Motor neuron (in vitro differentiated cells): ENCODE results near the gene ARFIP1. TPM values are rescaled to one million over a fixed set of nuclear protein-coding genes. Genes with fewer than 3 reads are reported as not detected.
"Not testable (repeated sequence)": the region's sequence is repeated elsewhere in the genome, so short reads cannot be mapped to it uniquely, and the experiment has no call there.

Source experiments
- ATAC-seq, 8 experiments: fragments of 200-7000 bp; cut with Tn5 transposase; replicated peaks in 6 of 8; 2 replicates each; pipeline ENCODE4 v1.8.0; 2021; ENCODE audit warnings: mild to moderate bottlenecking in 8 of 8, moderate library complexity in 8 of 8
- H3K27ac ChIP-seq, 2 donors: fragments of 250-450 bp; sonication (Bioruptor Pico); 2 replicates each; pipeline ENCODE4 v1.9.0; 2021; ENCODE audit warnings: antibody characterized with exemption in 2 of 2, mild to moderate bottlenecking in 2 of 2, moderate library complexity in 1 of 2
- H3K4me1 ChIP-seq, 2 donors: fragments of 250-450 bp; sonication (Bioruptor Pico); replicated peaks in 1 of 2; 2 replicates each; pipeline ENCODE4 v1.6.1; 2021; ENCODE audit warnings: antibody characterized with exemption in 2 of 2, mild to moderate bottlenecking in 2 of 2, moderate library complexity in 1 of 2
- H3K4me3 ChIP-seq, 5 donors: fragments of 250-450 bp; sonication (Bioruptor Pico); 2 replicates each; pipeline ENCODE4 v1.9.0; 2021; ENCODE audit warnings: antibody characterized with exemption in 5 of 5, mild to moderate bottlenecking in 5 of 5, moderate library complexity in 4 of 5
- WGBS, 10 experiments: fragments of 450-650 bp; shearing (Covaris generic); methylation state at CpG; one replicate each; pipeline ENCODE4 v1.0.0; 2022; 5-methylcytosine and 5-hydroxymethylcytosine counted together
- in situ Hi-C, 9 experiments: fragments of 400-800 bp; cut with MboI; loops; one replicate each; pipeline ENCODE4 v1.15.0; 2021; ENCODE audit warnings: low sequenced_read_pairs in 9 of 9, low pct_unique_long_range_greater_than_20kb in 2 of 9; ENCODE audit not compliant: unreplicated experiment in 9 of 9
- total RNA-seq, 8 experiments: library from RNA; unstranded; fragments of 300-600 nt; gene quantifications; 2 replicates each; pipeline versions ENCODE4 v1.2.3 to v1.2.4, GENCODE V29; 2022

ARFIP1 gene
- total RNA-seq, 8 experiments from 2014 or later = 20.6 to 41.9 (median 29.7) TPM

GRCh38 chr4:152856960-152857359 is 77.2 kb downstream of the ARFIP1 start:
- WGBS, 10 experiments = 63 to 97% (median 88%) methylated on average over 2 to 4 of the region's 4 CpGs
- H3K4me1 ChIP-seq = no peaks in the 10 kb centered on the region
- no peak overlapping the region for H3K4me3 ChIP-seq
- in situ Hi-C loops = no loop called here
- H3K27ac ChIP-seq = no peak overlapping the region
- ATAC-seq = no peak

- in situ Hi-C loops = no loop called here
- Histone ChIP-seq H3K4me1 (no peaks in the 10 kb centered on the region), H3K4me3 (no peak overlapping the region), H3K27ac (no peak overlapping the region)
- 80 to 100% (median 99%) methylated on average over 1 to 6 of the region's 6 CpGs; no CpG with 5 or more reads in 2 of the 10 experiments for WGBS, 10 experiments
- ATAC-seq = no peak
Observed at GRCh38 chr4:152858934-152859333, 79.2 kb downstream of the ARFIP1 start.

- no peak overlapping the region for H3K27ac ChIP-seq
- in situ Hi-C loops = no loop called here
- H3K4me1 ChIP-seq = no peaks in the 10 kb centered on the region
- ATAC-seq = peak in 3 of 8 experiments; percentile 65 to 80 (median 75)
- no peak overlapping the region for H3K4me3 ChIP-seq
Observed at GRCh38 chr4:152860046-152860445, 80.3 kb downstream of the ARFIP1 start.

GRCh38 chr4:152862608-152863007 is 82.9 kb downstream of the ARFIP1 start:
- in situ Hi-C loops = no loop called here
- Histone ChIP-seq H3K4me1 (no peaks in the 10 kb centered on the region), H3K27ac (no peak overlapping the region), H3K4me3 (no peak overlapping the region)
- ATAC-seq = peak in 2 of 8 experiments; percentile 60 to 68
- 83 to 100% (median 100%) methylated on average over 1 of the region's 1 CpG; no CpG with 5 or more reads in 2 of the 10 experiments for WGBS, 10 experiments

- no peak overlapping the region for H3K27ac ChIP-seq
- no peaks in the 10 kb centered on the region for H3K4me1 ChIP-seq
- ATAC-seq = no peak
- in situ Hi-C loops = no loop called here
- no peak overlapping the region for H3K4me3 ChIP-seq
- WGBS, 10 experiments = 43 to 100% (median 95%) methylated on average over 1 to 2 of the region's 2 CpGs
Observed at GRCh38 chr4:152864361-152864760, 84.6 kb downstream of the ARFIP1 start.

- in situ Hi-C loops, H3K4me1 ChIP-seq, ATAC-seq, H3K27ac ChIP-seq, H3K4me3 ChIP-seq: not testable (repeated sequence)
- WGBS, 10 experiments = no CpG with 5 or more reads among the region's 44 CpGs
Observed at GRCh38 chr4:152866432-152866993, 86.8 kb downstream of the ARFIP1 start.

GRCh38 chr4:152870606-152871005 is 90.9 kb downstream of the ARFIP1 start:
- no peak for ATAC-seq
- 63 to 100% (median 71%) methylated on average over 1 to 2 of the region's 2 CpGs; no CpG with 5 or more reads in 3 of the 10 experiments for WGBS, 10 experiments
- Histone ChIP-seq H3K27ac (no peak overlapping the region), H3K4me3 (no peak overlapping the region), H3K4me1 (no peaks in the 10 kb centered on the region)
- in situ Hi-C loops = no loop called here

GRCh38 chr4:152875261-152875660 is 95.5 kb downstream of the ARFIP1 start:
- in situ Hi-C loops = no loop called here
- no peak for ATAC-seq
- Histone ChIP-seq H3K27ac (no peak overlapping the region), H3K4me3 (no peak overlapping the region), H3K4me1 (no peaks in the 10 kb centered on the region)

- WGBS, 10 experiments = 86 to 100% (median 100%) methylated on average over 1 of the region's 1 CpG; no CpG with 5 or more reads in 3 of the 10 experiments
- Histone ChIP-seq H3K4me3 (no peak overlapping the region), H3K4me1 (no peaks in the 10 kb centered on the region), H3K27ac (no peak overlapping the region)
- in situ Hi-C loops = no loop called here
- ATAC-seq = peak in 2 of 8 experiments; percentile 27 to 36
Observed at GRCh38 chr4:152877868-152878267, 98.1 kb downstream of the ARFIP1 start.

- WGBS, 10 experiments = 96 to 100% (median 100%) methylated on average over 1 to 2 of the region's 2 CpGs; no CpG with 5 or more reads in 5 of the 10 experiments
- in situ Hi-C loops = no loop called here
Observed at GRCh38 chr4:152880263-152880662, 100.5 kb downstream of the ARFIP1 start.

GRCh38 chr4:152881974-152882373 is 102.2 kb downstream of the ARFIP1 start:
- Histone ChIP-seq H3K27ac (no peak overlapping the region), H3K4me1 (peaks cover 4 to 14% of the 10 kb centered on the region in 2 donors), H3K4me3 (no peak overlapping the region)
- WGBS, 10 experiments = 100% methylated on average over 1 of the region's 1 CpG; no CpG with 5 or more reads in 1 of the 10 experiments
- in situ Hi-C loops = no loop called here
- ATAC-seq = no peak

More at GRCh38 chr4:152880263-152880662, 100.5 kb downstream of the ARFIP1 start:
- H3K4me3 ChIP-seq = no peak overlapping the region
- peaks cover 0 to 4% of the 10 kb centered on the region in 2 donors for H3K4me1 ChIP-seq
- no peak for ATAC-seq
- H3K27ac ChIP-seq = no peak overlapping the region

GRCh38 chr4:152885185-152885584 is 105.4 kb downstream of the ARFIP1 start:
- Histone ChIP-seq H3K27ac (no peak overlapping the region), H3K4me3 (no peak overlapping the region), H3K4me1 (peaks cover 4 to 14% of the 10 kb centered on the region in 2 donors)
- in situ Hi-C loops = no loop called here
- WGBS, 10 experiments = 17 to 91% (median 34%) methylated on average over 2 to 5 of the region's 5 CpGs; no CpG with 5 or more reads in 2 of the 10 experiments
- ATAC-seq = no peak

- no peak overlapping the region for H3K27ac ChIP-seq
- ATAC-seq = no peak
- no peak overlapping the region for H3K4me3 ChIP-seq
- peaks cover 4 to 14% of the 10 kb centered on the region in 2 donors for H3K4me1 ChIP-seq
- in situ Hi-C loops = no loop called here
- WGBS, 10 experiments = 17 to 100% (median 71%) methylated on average over 1 of the region's 1 CpG
Observed at GRCh38 chr4:152886201-152886600, 106.4 kb downstream of the ARFIP1 start.

- H3K4me3 ChIP-seq = no peak overlapping the region
- WGBS, 10 experiments = 93 to 100% (median 97%) methylated on average over 3 to 6 of the region's 6 CpGs
- no peak overlapping the region for H3K27ac ChIP-seq
- in situ Hi-C loops = no loop called here
- no peak for ATAC-seq
- peaks cover 4 to 14% of the 10 kb centered on the region in 2 donors for H3K4me1 ChIP-seq
Observed at GRCh38 chr4:152887981-152888380, 108.2 kb downstream of the ARFIP1 start.
